HepG2 (cell line): Measurements from ENCODE around the gene EPB41L4A. TPM values are rescaled to one million over a fixed set of nuclear protein-coding genes. Genes with fewer than 3 reads are reported as not detected.

Experiments
- CEBPB ChIP-seq: IDR thresholded peaks from 2 replicates; pipeline ENCODE4 v1.6.1; 2011; ENCODE audit warnings: low read depth, low read length, improper control_type of control experiment, borderline replicate concordance
- DMAP1 ChIP-seq: IDR thresholded peaks from 2 replicates; pipeline ENCODE4 v1.6.1; 2016
- GATAD2A ChIP-seq: IDR thresholded peaks from 2 replicates; pipeline ENCODE4 v1.6.1; 2016
- PHF5A ChIP-seq: IDR thresholded peaks from one replicate; pipeline ENCODE4 v1.6.1; 2018; ENCODE audit warnings: low read depth, missing genetic modification reagents; ENCODE audit not compliant: unreplicated experiment
- POLR2A ChIP-seq, 2 experiments: IDR thresholded peaks; 2 replicates each; pipeline ENCODE4 v1.6.1; 2011; ENCODE audit warnings: low read depth in 2 of 2, low read length in 2 of 2, mild to moderate bottlenecking in 1 of 2, moderate library complexity in 1 of 2; ENCODE audit not compliant: insufficient read depth in 1 of 2
- SMARCC2 ChIP-seq: fragments of 450-650 bp; IDR thresholded peaks from 2 replicates; pipeline ENCODE4 v1.6.1; 2017; ENCODE audit warnings: antibody characterized with exemption, mild to moderate bottlenecking
- TBX3 ChIP-seq: fragments of 450-650 bp; IDR thresholded peaks from 2 replicates; pipeline ENCODE4 v1.6.1; 2017; ENCODE audit warnings: antibody characterized with exemption, mild to moderate bottlenecking, inconsistent platforms, borderline replicate concordance
- TCF12 ChIP-seq, 2 experiments: fragments of 450-650 bp in 1 of 2; sonication (generic) in 1 of 2; formaldehyde crosslinking in 1 of 2; IDR thresholded peaks; 2 replicates each; pipeline versions ENCODE4 v1.6.1 to v1.8.0; 2017 to 2022; ENCODE audit warnings: antibody characterized with exemption in 1 of 2, mild to moderate bottlenecking in 1 of 2, missing genetic modification reagents in 1 of 2, moderate library complexity in 1 of 2
- ZNF350 ChIP-seq: sonication (generic); formaldehyde crosslinking; IDR thresholded peaks from 2 replicates; pipeline ENCODE4 v1.4.0; 2020; ENCODE audit warnings: mild to moderate bottlenecking, low read depth, missing genetic modification reagents, borderline replicate concordance
- ZNF44 ChIP-seq: sonication (generic); formaldehyde crosslinking; IDR thresholded peaks from 2 replicates; pipeline ENCODE4 v1.5.1; 2020; ENCODE audit warnings: mild to moderate bottlenecking, missing genetic modification reagents
- ZNF878 ChIP-seq: sonication (generic); formaldehyde crosslinking; IDR thresholded peaks from 2 replicates; pipeline ENCODE4 v1.8.1; 2023; ENCODE audit warnings: mild to moderate bottlenecking, missing genetic modification reagents, moderate library complexity
- ZSCAN29 ChIP-seq: sonication (generic); formaldehyde crosslinking; conservative IDR thresholded peaks from 2 replicates; pipeline ENCODE4 v1.4.0; 2020; ENCODE audit warnings: mild to moderate bottlenecking, missing genetic modification reagents
- ZZZ3 ChIP-seq: sonication (generic); formaldehyde crosslinking; IDR thresholded peaks from 2 replicates; pipeline ENCODE4 v1.4.0; 2020; ENCODE audit warnings: missing genetic modification reagents, mild to moderate bottlenecking, borderline replicate concordance
- polyA plus RNA-seq, 8 experiments: library from polyadenylated mRNA; depleted of rRNA in 3 of 8; stranded (reverse) in 7 of 8; unstranded in 1 of 8; fragments of >200 nt; fragmentation: Illumina TruSeq in 4 of 8; extraction: Trizol in 4 of 8; gene quantifications; 2 replicates each; pipeline versions ENCODE4 v1.2.1 to v1.2.3, GENCODE V29; 2011 to 2016; ENCODE audit warnings: low read depth in 4 of 8, missing spikeins in 1 of 8, mixed read lengths in 1 of 8; ENCODE audit not compliant: insufficient read depth in 1 of 8
- total RNA-seq, 5 experiments: library from RNA; depleted of rRNA; stranded (reverse); fragments of >200 nt; fragmentation: Illumina TruSeq; extraction: Trizol; gene quantifications; 2 replicates each; pipeline ENCODE4 v1.2.3, GENCODE V29; 2016; ENCODE audit warnings: low read depth in 1 of 5
- TF ChIP-seq, protein P1 (sequence below): sonication (generic); formaldehyde crosslinking; IDR thresholded peaks from 2 replicates; pipeline ENCODE4 v1.5.0; 2020; ENCODE audit warnings: missing genetic modification reagents
- TF ChIP-seq, protein P2 (sequence below): sonication (generic); formaldehyde crosslinking; IDR thresholded peaks from 2 replicates; pipeline ENCODE4 v1.8.1; 2023; ENCODE audit warnings: mild to moderate bottlenecking, missing genetic modification reagents
- TF ChIP-seq, protein P3 (sequence below): sonication (generic); formaldehyde crosslinking; IDR thresholded peaks from 2 replicates; pipeline ENCODE4 v1.4.0; 2020; ENCODE audit warnings: mild to moderate bottlenecking, missing genetic modification reagents

Gene EPB41L4A
- total and polyA plus RNA-seq, 2 of the 13 experiments (the other 11 are each of a cell fraction or from before 2014, with no cell fraction given), result 0.07 TPM; not detected in 1

DNA sequence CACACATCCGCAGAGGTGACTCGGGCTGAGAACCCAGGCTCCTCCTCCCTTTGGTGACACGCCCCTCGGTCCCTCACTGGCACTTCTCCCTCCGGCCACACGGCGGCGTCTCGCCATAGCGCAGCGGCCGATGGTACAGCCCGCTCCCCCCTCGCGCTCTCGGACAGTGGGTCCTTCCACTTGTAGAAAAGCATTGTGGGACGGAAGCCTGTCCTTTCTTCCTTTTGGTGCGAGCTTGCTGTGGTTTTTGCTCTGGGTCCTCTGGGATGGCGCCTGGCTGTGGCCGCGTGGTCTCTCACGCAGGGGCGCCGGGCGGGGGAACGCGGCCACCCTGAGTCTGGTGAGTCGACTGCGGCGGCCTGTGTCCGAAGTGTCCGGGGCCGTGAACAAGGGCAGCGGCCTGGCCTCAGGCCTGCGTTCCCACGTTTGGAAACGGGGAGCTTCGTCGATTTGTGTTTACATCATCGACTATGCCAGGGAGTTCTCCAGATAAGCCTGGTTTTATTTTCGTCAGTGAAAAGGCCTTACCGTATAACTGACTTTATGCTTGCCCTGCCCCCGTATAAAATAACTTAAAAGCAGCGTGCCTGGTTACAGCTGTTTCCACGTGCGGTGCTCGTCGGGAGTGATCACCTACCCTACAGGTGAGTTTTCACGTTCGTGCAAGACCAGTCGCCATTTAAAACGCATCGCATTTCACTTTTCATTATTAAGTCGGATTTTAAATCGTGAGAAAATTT lies 258.3 kb downstream of the EPB41L4A start (continued):
- TF ChIP-seq, protein P1, sequence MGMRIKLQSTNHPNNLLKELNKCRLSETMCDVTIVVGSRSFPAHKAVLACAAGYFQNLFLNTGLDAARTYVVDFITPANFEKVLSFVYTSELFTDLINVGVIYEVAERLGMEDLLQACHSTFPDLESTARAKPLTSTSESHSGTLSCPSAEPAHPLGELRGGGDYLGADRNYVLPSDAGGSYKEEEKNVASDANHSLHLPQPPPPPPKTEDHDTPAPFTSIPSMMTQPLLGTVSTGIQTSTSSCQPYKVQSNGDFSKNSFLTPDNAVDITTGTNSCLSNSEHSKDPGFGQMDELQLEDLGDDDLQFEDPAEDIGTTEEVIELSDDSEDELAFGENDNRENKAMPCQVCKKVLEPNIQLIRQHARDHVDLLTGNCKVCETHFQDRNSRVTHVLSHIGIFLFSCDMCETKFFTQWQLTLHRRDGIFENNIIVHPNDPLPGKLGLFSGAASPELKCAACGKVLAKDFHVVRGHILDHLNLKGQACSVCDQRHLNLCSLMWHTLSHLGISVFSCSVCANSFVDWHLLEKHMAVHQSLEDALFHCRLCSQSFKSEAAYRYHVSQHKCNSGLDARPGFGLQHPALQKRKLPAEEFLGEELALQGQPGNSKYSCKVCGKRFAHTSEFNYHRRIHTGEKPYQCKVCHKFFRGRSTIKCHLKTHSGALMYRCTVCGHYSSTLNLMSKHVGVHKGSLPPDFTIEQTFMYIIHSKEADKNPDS, result no peak
- TF ChIP-seq SMARCC2, result no peak
- TF ChIP-seq, protein P2, sequence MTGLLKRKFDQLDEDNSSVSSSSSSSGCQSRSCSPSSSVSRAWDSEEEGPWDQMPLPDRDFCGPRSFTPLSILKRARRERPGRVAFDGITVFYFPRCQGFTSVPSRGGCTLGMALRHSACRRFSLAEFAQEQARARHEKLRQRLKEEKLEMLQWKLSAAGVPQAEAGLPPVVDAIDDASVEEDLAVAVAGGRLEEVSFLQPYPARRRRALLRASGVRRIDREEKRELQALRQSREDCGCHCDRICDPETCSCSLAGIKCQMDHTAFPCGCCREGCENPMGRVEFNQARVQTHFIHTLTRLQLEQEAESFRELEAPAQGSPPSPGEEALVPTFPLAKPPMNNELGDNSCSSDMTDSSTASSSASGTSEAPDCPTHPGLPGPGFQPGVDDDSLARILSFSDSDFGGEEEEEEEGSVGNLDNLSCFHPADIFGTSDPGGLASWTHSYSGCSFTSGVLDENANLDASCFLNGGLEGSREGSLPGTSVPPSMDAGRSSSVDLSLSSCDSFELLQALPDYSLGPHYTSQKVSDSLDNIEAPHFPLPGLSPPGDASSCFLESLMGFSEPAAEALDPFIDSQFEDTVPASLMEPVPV (CRISPR knock-in tag), result peak; percentile 74
- peak; percentile 12; the same call in 1 of the 2 replicates for TF ChIP-seq ZNF44 (CRISPR knock-in tag)
- TF ChIP-seq ZZZ3 (CRISPR knock-in tag), result peak; percentile 89; the same call in 1 of the 2 replicates
- TF ChIP-seq GATAD2A (CRISPR knock-in tag), result peak; percentile 90
- peak; percentile 98 for TF ChIP-seq PHF5A (CRISPR knock-in tag)
- no peak for TF ChIP-seq CEBPB
- TF ChIP-seq POLR2A (IDR thresholded peaks at IDR 0.05; ENCODE audit: insufficient read depth in 1 of 2, low read depth in 2 of 2, low read length in 2 of 2), result peak; percentile 98 to 99
- TF ChIP-seq ZSCAN29 (CRISPR knock-in tag), result peak; percentile 54; the same call in 1 of the 2 replicates
- TF ChIP-seq ZNF878 (CRISPR knock-in tag), result peak; percentile 60
- TF ChIP-seq ZNF350 (CRISPR knock-in tag), result peak; percentile 98
- TF ChIP-seq DMAP1 (CRISPR knock-in tag), result peak; percentile 99
- no peak for TF ChIP-seq TCF12 (IDR thresholded peaks at IDR 0.05)
- no peak for TF ChIP-seq TCF12 (CRISPR knock-in tag; IDR thresholded peaks at IDR 0.05)
- TF ChIP-seq, protein P3, sequence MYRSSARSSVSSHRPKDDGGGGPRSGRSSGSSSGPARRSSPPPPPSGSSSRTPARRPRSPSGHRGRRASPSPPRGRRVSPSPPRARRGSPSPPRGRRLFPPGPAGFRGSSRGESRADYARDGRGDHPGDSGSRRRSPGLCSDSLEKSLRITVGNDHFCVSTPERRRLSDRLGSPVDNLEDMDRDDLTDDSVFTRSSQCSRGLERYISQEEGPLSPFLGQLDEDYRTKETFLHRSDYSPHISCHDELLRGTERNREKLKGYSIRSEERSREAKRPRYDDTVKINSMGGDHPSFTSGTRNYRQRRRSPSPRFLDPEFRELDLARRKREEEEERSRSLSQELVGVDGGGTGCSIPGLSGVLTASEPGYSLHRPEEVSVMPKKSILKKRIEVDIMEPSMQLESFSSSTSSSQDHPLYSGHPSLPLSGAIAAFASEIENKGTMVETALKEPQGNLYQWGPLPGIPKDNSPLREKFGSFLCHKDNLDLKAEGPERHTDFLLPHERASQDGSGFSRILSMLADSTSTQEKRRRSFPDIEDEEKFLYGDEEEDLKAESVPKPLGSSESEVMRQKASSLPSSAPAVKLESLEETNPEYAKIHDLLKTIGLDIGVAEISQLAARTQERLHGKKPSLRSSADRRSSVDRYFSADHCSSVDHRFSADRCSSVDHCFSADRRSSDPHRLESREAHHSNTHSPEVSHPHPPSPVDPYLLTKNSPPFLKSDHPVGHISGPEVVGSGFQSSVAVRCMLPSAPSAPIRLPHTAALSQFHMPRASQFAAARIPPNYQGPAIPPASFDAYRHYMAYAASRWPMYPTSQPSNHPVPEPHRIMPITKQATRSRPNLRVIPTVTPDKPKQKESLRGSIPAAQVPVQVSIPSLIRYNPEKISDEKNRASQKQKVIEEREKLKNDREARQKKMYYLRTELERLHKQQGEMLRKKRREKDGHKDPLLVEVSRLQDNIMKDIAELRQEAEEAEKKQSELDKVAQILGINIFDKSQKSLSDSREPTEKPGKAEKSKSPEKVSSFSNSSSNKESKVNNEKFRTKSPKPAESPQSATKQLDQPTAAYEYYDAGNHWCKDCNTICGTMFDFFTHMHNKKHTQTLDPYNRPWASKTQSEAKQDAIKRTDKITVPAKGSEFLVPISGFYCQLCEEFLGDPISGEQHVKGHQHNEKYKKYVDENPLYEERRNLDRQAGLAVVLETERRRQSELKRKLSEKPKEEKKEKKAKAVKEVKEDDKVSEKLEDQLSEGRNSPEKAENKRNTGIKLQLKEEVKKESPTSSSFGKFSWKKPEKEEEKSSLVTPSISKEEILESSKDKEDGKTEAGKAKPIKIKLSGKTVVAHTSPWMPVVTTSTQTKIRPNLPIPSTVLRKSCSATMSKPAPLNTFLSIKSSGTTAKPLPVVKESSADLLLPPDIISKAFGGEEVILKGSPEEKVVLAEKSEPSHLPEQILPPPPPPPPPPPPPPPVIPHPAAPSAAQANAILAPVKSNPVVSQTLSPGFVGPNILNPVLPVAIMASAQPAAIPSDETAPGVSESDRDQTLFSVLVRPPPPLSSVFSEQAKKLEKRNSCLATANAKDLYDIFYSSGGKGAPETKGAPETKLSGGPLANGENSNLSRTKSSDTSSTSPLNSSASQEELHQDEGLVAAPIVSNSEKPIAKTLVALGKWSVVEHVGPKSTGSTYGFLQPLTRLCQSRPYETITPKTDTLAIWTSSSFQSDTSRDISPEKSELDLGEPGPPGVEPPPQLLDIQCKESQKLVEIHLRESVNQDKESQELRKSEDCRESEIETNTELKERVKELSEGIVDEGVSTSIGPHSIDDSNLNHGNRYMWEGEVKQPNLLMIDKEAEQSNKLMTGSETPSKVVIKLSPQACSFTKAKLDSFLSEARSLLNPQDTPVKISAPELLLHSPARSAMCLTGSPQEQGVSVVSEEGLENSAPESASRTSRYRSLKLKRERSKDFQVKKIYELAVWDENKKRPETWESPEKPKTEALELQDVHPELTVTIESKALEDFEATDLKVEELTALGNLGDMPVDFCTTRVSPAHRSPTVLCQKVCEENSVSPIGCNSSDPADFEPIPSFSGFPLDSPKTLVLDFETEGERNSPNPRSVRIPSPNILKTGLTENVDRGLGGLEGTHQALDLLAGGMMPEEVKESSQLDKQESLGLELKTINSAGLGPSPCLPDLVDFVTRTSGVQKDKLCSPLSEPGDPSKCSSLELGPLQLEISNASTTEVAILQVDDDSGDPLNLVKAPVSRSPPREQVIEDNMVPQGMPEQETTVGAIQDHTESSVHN, result no peak; the same call in 1 of the 2 replicates
- TF ChIP-seq TBX3, result peak; percentile 49; the same call in 1 of the 2 replicates
